ENCODE results near the gene ZNF813.
"Not testable (repeated sequence)": the region's sequence is repeated elsewhere in the genome, so short reads cannot be mapped to it uniquely, and the experiment has no call there.

GRCh38 chr19:53503671-53504364, 36.3 kb downstream of the ZNF813 start:
- TF ChIP-seq, protein P1, sequence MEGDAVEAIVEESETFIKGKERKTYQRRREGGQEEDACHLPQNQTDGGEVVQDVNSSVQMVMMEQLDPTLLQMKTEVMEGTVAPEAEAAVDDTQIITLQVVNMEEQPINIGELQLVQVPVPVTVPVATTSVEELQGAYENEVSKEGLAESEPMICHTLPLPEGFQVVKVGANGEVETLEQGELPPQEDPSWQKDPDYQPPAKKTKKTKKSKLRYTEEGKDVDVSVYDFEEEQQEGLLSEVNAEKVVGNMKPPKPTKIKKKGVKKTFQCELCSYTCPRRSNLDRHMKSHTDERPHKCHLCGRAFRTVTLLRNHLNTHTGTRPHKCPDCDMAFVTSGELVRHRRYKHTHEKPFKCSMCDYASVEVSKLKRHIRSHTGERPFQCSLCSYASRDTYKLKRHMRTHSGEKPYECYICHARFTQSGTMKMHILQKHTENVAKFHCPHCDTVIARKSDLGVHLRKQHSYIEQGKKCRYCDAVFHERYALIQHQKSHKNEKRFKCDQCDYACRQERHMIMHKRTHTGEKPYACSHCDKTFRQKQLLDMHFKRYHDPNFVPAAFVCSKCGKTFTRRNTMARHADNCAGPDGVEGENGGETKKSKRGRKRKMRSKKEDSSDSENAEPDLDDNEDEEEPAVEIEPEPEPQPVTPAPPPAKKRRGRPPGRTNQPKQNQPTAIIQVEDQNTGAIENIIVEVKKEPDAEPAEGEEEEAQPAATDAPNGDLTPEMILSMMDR (IDR thresholded peaks at IDR 0.05 in 2 of 3, conservative IDR thresholded peaks at IDR 0.05 in 1 of 3; ENCODE audit: insufficient read depth in 2 of 3, low read depth in 1 of 3, low read length in 3 of 3): 0 out of 6 replicates have a peak, but pooled peaks of 1 of the 3 experiments have one; percentile 11
- TF ChIP-seq, protein P2, sequence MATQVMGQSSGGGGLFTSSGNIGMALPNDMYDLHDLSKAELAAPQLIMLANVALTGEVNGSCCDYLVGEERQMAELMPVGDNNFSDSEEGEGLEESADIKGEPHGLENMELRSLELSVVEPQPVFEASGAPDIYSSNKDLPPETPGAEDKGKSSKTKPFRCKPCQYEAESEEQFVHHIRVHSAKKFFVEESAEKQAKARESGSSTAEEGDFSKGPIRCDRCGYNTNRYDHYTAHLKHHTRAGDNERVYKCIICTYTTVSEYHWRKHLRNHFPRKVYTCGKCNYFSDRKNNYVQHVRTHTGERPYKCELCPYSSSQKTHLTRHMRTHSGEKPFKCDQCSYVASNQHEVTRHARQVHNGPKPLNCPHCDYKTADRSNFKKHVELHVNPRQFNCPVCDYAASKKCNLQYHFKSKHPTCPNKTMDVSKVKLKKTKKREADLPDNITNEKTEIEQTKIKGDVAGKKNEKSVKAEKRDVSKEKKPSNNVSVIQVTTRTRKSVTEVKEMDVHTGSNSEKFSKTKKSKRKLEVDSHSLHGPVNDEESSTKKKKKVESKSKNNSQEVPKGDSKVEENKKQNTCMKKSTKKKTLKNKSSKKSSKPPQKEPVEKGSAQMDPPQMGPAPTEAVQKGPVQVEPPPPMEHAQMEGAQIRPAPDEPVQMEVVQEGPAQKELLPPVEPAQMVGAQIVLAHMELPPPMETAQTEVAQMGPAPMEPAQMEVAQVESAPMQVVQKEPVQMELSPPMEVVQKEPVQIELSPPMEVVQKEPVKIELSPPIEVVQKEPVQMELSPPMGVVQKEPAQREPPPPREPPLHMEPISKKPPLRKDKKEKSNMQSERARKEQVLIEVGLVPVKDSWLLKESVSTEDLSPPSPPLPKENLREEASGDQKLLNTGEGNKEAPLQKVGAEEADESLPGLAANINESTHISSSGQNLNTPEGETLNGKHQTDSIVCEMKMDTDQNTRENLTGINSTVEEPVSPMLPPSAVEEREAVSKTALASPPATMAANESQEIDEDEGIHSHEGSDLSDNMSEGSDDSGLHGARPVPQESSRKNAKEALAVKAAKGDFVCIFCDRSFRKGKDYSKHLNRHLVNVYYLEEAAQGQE (IDR thresholded peaks at IDR 0.05; ENCODE audit: borderline replicate concordance): not testable (repeated sequence)
- TF ChIP-seq, protein P2 (CRISPR knock-in tag; IDR thresholded peaks at IDR 0.05; ENCODE audit: low read depth): not testable (repeated sequence)
- TF ChIP-seq POLR2AphosphoS5 (IDR thresholded peaks at IDR 0.05; ENCODE audit: control insufficient read depth, insufficient read depth, low read depth, low read length): not testable (repeated sequence)

Data from K562 (cell line).